Measurements from ENCODE around the gene TJAP1.

TJAP1 gene

GRCh38 chr6:43491750-43492661 lies 14.6 kb downstream of the TJAP1 start:
- TF ChIP-seq PATZ1 (CRISPR knock-in tag; IDR thresholded peaks at IDR 0.05; ENCODE audit: borderline replicate concordance): no peak
- ATAC-seq: peak; percentile 73

GRCh38 chr6:43492673-43493072 lies 15.3 kb downstream of the TJAP1 start:
- peak; percentile 26 for ATAC-seq

GRCh38 chr6:43493230-43493629 lies 15.9 kb downstream of the TJAP1 start:
- TF ChIP-seq, protein P1, sequence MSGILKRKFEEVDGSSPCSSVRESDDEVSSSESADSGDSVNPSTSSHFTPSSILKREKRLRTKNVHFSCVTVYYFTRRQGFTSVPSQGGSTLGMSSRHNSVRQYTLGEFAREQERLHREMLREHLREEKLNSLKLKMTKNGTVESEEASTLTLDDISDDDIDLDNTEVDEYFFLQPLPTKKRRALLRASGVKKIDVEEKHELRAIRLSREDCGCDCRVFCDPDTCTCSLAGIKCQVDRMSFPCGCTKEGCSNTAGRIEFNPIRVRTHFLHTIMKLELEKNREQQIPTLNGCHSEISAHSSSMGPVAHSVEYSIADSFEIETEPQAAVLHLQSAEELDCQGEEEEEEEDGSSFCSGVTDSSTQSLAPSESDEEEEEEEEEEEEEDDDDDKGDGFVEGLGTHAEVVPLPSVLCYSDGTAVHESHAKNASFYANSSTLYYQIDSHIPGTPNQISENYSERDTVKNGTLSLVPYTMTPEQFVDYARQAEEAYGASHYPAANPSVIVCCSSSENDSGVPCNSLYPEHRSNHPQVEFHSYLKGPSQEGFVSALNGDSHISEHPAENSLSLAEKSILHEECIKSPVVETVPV (CRISPR knock-in tag; IDR thresholded peaks at IDR 0.05): no peak
- TF ChIP-seq ESRRG (CRISPR knock-in tag; IDR thresholded peaks at IDR 0.05) (no peak), ZNF8 (CRISPR knock-in tag; IDR thresholded peaks at IDR 0.05) (no peak), TCF4 (CRISPR knock-in tag; IDR thresholded peaks at IDR 0.05; ENCODE audit: borderline replicate concordance) (no peak)
- ATAC-seq: no peak

More at GRCh38 chr6:43492673-43493072, 15.3 kb downstream of the TJAP1 start:
- no peak for TF ChIP-seq SNAI2 (CRISPR knock-in tag; IDR thresholded peaks at IDR 0.05)
- TF ChIP-seq BACH2 (CRISPR knock-in tag; IDR thresholded peaks at IDR 0.05; ENCODE audit: borderline replicate concordance): no peak
- no peak for TF ChIP-seq ZC3H10 (CRISPR knock-in tag; IDR thresholded peaks at IDR 0.05)
- no peak for TF ChIP-seq ESRRG (CRISPR knock-in tag; IDR thresholded peaks at IDR 0.05)
- TF ChIP-seq, protein P1 (CRISPR knock-in tag; IDR thresholded peaks at IDR 0.05): no peak
- no peak for TF ChIP-seq ZNF565 (CRISPR knock-in tag; conservative IDR thresholded peaks at IDR 0.05; ENCODE audit: low read depth)
- no peak for TF ChIP-seq PATZ1 (CRISPR knock-in tag; IDR thresholded peaks at IDR 0.05; ENCODE audit: borderline replicate concordance)
- TF ChIP-seq GLIS3 (CRISPR knock-in tag; IDR thresholded peaks at IDR 0.05): no peak
- no peak for TF ChIP-seq ZFP3 (CRISPR knock-in tag; IDR thresholded peaks at IDR 0.05)
- no peak for TF ChIP-seq TCF4 (CRISPR knock-in tag; IDR thresholded peaks at IDR 0.05; ENCODE audit: borderline replicate concordance)
- TF ChIP-seq, protein P2, sequence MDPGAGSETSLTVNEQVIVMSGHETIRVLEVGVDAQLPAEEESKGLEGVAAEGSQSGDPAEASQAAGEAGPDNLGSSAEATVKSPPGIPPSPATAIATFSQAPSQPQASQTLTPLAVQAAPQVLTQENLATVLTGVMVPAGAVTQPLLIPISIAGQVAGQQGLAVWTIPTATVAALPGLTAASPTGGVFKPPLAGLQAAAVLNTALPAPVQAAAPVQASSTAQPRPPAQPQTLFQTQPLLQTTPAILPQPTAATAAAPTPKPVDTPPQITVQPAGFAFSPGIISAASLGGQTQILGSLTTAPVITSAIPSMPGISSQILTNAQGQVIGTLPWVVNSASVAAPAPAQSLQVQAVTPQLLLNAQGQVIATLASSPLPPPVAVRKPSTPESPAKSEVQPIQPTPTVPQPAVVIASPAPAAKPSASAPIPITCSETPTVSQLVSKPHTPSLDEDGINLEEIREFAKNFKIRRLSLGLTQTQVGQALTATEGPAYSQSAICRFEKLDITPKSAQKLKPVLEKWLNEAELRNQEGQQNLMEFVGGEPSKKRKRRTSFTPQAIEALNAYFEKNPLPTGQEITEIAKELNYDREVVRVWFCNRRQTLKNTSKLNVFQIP (CRISPR knock-in tag; IDR thresholded peaks at IDR 0.05; ENCODE audit: borderline replicate concordance, low read depth): no peak
- no peak for TF ChIP-seq RARB (CRISPR knock-in tag; IDR thresholded peaks at IDR 0.05)
- TF ChIP-seq ZNF70 (CRISPR knock-in tag; IDR thresholded peaks at IDR 0.05): no peak

GRCh38 chr6:43493833-43494232 lies 16.5 kb downstream of the TJAP1 start:
- TF ChIP-seq PATZ1 (CRISPR knock-in tag; IDR thresholded peaks at IDR 0.05; ENCODE audit: borderline replicate concordance) (no peak), SNAI2 (CRISPR knock-in tag; IDR thresholded peaks at IDR 0.05) (no peak)
- TF ChIP-seq, protein P2 (CRISPR knock-in tag; IDR thresholded peaks at IDR 0.05; ENCODE audit: borderline replicate concordance, low read depth): no peak
- TF ChIP-seq, protein P3, sequence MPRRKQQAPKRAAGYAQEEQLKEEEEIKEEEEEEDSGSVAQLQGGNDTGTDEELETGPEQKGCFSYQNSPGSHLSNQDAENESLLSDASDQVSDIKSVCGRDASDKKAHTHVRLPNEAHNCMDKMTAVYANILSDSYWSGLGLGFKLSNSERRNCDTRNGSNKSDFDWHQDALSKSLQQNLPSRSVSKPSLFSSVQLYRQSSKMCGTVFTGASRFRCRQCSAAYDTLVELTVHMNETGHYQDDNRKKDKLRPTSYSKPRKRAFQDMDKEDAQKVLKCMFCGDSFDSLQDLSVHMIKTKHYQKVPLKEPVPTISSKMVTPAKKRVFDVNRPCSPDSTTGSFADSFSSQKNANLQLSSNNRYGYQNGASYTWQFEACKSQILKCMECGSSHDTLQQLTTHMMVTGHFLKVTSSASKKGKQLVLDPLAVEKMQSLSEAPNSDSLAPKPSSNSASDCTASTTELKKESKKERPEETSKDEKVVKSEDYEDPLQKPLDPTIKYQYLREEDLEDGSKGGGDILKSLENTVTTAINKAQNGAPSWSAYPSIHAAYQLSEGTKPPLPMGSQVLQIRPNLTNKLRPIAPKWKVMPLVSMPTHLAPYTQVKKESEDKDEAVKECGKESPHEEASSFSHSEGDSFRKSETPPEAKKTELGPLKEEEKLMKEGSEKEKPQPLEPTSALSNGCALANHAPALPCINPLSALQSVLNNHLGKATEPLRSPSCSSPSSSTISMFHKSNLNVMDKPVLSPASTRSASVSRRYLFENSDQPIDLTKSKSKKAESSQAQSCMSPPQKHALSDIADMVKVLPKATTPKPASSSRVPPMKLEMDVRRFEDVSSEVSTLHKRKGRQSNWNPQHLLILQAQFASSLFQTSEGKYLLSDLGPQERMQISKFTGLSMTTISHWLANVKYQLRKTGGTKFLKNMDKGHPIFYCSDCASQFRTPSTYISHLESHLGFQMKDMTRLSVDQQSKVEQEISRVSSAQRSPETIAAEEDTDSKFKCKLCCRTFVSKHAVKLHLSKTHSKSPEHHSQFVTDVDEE (CRISPR knock-in tag; IDR thresholded peaks at IDR 0.05): no peak
- no peak for ATAC-seq
